H1 (cell line): ENCODE results near the gene NEURL1.

Source experiments
- CHD1 ChIP-seq: IDR thresholded peaks from 2 replicates; pipeline ENCODE4 v1.6.1; 2012; ENCODE audit warnings: low read depth, low read length, improper control_type of control experiment
- CTCF ChIP-seq, 3 experiments: IDR thresholded peaks; 1 replicate in 2 of 3; 2 replicates in 1 of 3; pipeline versions ENCODE4 v1.5.1 to v1.6.1; 2011; ENCODE audit warnings: low read length in 3 of 3, mild to moderate bottlenecking in 3 of 3, inconsistent platforms in 2 of 3, low read depth in 1 of 3, moderate library complexity in 1 of 3; ENCODE audit not compliant: insufficient read depth in 1 of 3; ENCODE audit errors: control extremely low read depth in 1 of 3
- EZH2 ChIP-seq: fragments of 200-600 bp; sonication (generic); IDR thresholded peaks from 2 replicates; pipeline ENCODE4 v1.7.1; 2012; ENCODE audit warnings: low read depth, mild to moderate bottlenecking, moderate library complexity, low read length, inconsistent platforms; ENCODE audit not compliant: severe bottlenecking
- KDM5A ChIP-seq: fragments of 200-600 bp; IDR thresholded peaks from 2 replicates; pipeline ENCODE4 v1.7.1; 2012; ENCODE audit warnings: mild to moderate bottlenecking, low read length, inconsistent platforms, mixed read lengths
- MAFK ChIP-seq: IDR thresholded peaks from 2 replicates; pipeline ENCODE4 v1.6.1; 2012; ENCODE audit warnings: low read depth, mild to moderate bottlenecking, improper control_type of control experiment, low read length
- POLR2A ChIP-seq, 2 experiments: IDR thresholded peaks; 1 replicate in 1 of 2; 2 replicates in 1 of 2; pipeline ENCODE4 v1.6.1; 2011; ENCODE audit warnings: low read depth in 2 of 2, low read length in 2 of 2, mild to moderate bottlenecking in 2 of 2; ENCODE audit errors: control extremely low read depth in 1 of 2
- POLR2AphosphoS5 ChIP-seq: IDR thresholded peaks from 2 replicates; pipeline ENCODE4 v1.6.1; 2011; ENCODE audit warnings: low read depth, low read length
- RAD21 ChIP-seq, 2 experiments: IDR thresholded peaks in 1 of 2; conservative IDR thresholded peaks in 1 of 2; 2 replicates each; pipeline ENCODE4 v1.6.1; 2011; ENCODE audit warnings: low read depth in 2 of 2, low read length in 2 of 2, improper control_type of control experiment in 1 of 2, inconsistent platforms in 1 of 2, mild to moderate bottlenecking in 1 of 2, moderate library complexity in 1 of 2
- RFX5 ChIP-seq: IDR thresholded peaks from 2 replicates; pipeline ENCODE4 v1.6.1; 2011; ENCODE audit warnings: low read depth, low read length, improper control_type of control experiment, borderline replicate concordance
- TAF1 ChIP-seq: IDR thresholded peaks from 2 replicates; pipeline ENCODE4 v1.6.1; 2011; ENCODE audit warnings: mild to moderate bottlenecking, low read depth, low read length

- no peak for TF ChIP-seq CTCF (IDR thresholded peaks at IDR 0.05; ENCODE audit: control extremely low read depth in 1 of 3, insufficient read depth in 1 of 3, low read depth in 1 of 3, low read length in 3 of 3)
- no peak for TF ChIP-seq RAD21 (IDR thresholded peaks at IDR 0.05 in 1 of 2, conservative IDR thresholded peaks at IDR 0.05 in 1 of 2; ENCODE audit: low read depth in 2 of 2, low read length in 2 of 2)
- no peak for TF ChIP-seq EZH2
- TF ChIP-seq KDM5A, result no peak
- TF ChIP-seq TAF1, result no peak
- no peak for TF ChIP-seq MAFK
- TF ChIP-seq RFX5, result no peak
- TF ChIP-seq POLR2A (IDR thresholded peaks at IDR 0.05; ENCODE audit: control extremely low read depth in 1 of 2, low read depth in 2 of 2, low read length in 2 of 2), result no peak
- TF ChIP-seq CHD1, result no peak
- no peak for TF ChIP-seq POLR2AphosphoS5
Observed at GRCh38 chr10:103572347-103573204, 79.1 kb downstream of the NEURL1 start.
